DMS153 (cell line): ENCODE results near the gene SHISA9.
"Not testable (repeated sequence)": the region's sequence is repeated elsewhere in the genome, so short reads cannot be mapped to it uniquely, and the experiment has no call there.

Experiments used
- DNase-seq: peaks from one replicate; lab custom pipeline; 2025; lab: John Stamatoyannopoulos, UW

Gene SHISA9

DNA sequence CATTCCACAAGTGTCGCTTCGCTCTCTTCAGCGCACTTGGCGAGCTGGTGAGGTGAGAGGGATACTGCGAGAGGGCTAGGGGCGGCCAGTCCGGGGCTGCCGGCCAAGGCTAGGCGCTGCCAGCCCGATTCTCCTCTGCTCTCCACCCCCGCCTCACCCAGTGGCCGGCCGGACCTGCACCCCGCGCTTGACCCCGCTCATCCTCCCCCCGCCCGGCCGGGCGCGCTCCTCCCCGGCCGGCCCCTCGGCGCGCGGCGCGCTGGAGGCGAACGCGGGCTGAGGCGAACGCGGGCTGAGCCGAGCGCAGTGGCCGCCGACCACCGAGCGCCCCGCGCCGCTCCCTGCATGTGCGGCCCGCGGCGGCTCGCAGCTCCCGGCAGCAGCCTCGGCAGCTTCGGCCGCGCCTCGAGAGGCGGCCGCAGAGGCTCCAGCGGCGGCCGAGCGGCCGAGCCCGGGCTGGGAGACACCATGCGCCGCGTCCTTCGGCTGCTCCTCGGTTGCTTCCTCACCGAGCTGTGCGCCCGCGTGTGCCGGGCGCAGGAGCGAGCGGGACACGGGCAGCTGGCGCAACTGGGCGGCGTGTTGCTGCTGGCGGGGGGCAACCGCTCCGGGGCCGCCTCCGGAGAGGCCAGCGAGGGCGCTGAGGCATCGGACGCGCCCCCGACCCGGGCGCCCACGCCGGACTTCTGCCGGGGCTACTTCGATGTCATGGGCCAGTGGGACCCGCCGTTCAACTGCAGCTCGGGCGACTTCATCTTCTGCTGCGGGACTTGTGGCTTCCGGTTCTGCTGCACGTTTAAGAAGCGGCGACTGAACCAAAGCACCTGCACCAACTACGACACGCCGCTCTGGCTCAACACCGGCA, at the start of gene SHISA9:
SHISA9 (plus strand) TSS at position 2 of the 865 bp plus-strand sequence.
- no peak for DNase-seq

DNA sequence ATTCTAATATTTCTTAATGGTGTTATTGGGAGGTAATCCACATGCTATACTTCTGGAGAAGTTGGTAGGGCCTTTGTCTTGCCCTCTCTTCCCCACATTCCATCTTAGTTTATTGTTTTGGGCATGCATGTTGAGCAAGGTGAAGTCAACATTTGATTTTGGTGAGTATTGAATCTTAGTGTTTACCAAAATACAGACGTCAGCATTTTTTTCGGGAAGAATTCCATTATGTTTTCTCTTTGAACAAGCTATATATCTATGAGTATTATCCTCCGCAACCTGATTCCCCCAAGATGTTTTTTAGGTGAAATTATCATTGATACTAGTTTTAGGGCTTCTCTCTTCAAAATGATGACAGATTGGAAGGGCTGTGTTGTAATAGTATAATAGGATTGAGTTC, 47.4 kb upstream of the SHISA9 start:
- DNase-seq: no peak

DNA sequence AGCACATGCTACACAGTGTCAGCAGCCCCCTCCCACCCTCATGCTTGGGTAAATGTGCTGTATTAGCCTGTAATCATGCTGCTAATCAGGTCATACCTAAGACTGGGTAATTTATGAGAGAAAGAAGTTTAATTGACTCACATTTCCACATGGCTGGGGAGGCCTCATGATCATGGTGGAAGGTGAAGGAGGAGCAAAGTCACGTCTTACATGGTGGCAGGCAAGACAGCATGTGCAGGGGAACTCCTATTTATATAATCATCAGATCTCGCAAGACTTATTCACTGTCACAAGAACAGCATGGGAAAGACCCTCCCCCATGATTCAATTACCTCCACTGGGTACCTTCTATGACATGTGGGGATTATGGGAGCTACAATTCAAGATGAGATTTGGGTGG, 44.0 kb upstream of the SHISA9 start:
- DNase-seq: not testable (repeated sequence)

DNA sequence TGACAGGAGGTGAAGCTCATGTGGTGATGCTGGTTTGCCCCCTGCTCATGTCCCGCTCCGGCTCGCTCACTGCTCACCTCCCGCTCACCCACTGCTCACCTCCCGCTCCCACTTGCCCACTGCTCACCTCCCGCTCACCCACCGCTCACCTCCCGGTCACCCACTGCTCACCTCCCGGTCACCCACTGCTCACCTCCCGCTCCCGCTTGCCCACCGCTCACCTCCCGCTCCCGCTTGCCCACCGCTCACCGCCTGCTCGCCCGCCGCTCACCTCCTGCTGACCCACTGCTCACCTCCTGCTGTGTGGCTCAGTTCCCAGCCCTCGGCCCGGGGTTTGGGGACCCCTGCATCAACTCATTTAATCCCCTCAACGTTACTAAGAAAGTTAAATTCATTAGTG, 39.1 kb upstream of the SHISA9 start:
- DNase-seq: no peak

DNA sequence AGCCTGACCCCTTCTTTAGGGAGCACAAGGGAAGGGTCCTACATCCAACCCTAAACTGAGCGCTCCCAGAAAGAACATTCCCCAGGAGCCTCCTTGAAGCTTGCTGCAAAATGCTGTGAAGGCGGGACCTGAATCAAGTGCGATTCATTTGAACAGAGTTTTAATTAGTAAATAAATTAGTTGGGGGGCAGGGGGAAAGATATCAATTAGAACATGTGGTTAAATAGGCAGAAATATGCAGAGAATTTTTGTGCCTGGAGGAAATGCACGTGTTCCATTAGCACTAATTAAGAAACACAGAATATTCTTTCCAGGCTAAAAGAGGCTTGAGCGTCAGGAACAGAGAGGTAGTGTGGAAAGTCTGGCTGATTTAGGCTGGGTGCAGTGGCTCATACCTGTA, 38.5 kb upstream of the SHISA9 start:
- no peak for DNase-seq

DNA sequence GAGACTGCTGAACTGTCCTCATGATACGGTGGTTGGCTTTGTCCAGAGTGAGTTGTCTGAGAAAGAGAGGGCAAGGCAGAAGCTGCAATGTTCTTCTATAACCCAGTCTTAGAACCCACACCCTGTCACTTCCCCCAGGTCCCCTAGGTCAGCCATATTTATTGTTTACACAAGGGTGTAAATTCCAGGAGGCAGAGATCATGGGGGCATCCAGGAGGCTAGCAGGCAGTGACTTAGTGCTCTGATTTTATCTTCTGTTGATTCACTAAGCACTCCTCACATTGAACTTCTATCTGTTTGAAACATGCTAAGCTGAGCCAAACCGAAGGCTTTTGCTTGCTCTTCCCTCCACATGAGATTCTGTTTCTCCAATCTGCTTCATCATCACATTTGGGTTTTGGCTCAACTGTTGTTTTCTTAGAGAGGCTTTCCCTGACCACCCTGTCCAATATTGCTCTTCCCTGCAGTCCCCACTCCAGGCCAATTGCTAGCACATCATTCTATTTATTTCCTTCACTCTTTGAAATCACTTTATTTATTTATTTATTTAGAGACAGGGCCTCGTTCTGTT, 34.3 kb upstream of the SHISA9 start:
- no peak for DNase-seq

DNA sequence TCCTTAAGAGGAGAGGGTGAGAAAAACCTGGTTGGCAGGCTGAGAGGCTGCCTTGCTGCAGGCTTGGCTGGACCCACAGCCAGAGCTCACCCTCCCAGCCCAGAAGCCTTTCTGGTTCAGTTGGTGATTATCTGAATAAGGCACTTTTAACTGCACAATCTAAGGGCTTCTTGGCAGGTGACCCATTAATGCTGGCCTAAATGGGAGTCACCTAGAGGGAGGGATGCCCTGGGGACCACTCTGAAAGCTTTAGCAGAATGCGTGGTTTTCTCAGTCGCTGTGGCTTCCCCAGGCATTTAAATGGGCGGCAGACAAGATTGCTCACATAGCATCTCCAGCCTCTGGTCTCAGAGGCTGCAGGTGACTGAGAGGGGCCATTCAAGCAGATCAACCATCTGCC, 33.2 kb upstream of the SHISA9 start:
- no peak for DNase-seq

DNA sequence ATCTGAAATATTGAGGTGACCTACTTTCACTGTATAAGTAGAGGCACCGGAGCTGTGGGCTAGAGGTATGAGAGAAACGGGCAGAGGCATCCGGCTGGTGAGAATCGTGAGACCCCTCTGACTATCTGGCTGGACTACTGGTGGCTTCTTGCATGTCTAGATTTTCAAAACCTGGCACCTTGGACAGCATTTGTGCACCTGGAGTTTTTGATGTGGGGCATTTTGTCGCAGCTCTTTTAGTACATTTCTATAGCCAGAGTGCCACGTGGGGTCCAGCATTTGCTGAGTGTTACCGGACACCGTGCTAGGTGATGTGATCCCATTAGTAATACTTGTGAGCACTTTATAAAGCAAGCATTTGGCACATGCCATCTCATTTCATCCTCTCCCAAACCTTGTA, 32.6 kb upstream of the SHISA9 start:
- no peak for DNase-seq

DNA sequence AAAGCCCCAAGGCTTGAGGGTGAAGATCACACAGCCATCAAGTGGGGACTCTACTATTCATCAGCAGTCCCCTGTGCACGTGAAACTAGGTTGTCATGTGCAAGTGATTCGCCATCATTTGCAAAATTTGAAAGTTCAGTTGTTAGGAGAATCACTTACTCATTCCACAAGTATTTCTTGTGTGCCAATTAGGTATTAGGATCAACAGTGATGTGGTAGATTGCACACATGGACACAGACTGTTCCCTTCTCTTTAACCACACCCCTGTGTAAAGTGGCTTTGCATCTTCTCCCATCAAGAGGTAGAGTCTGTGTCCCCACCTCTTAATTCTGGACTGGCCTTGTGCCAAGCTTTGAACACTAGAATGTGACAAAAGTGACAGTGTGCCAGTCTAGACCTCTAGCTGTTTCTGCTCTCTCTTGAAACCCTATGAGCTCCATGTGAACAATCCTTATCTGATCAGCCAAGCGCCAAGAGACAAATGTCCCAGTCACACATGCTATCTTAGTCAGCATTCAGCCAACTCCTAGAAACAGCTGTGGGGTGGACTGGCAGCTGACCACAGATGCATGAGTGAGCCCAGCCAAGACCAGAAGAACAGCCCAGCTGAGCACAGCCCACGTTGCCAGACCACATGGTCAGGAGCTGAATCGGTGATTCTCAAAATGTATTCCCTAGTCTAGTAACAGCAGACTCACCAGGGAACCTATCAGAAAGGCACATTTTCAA, 31.5 kb upstream of the SHISA9 start:
- DNase-seq: no peak

DNA sequence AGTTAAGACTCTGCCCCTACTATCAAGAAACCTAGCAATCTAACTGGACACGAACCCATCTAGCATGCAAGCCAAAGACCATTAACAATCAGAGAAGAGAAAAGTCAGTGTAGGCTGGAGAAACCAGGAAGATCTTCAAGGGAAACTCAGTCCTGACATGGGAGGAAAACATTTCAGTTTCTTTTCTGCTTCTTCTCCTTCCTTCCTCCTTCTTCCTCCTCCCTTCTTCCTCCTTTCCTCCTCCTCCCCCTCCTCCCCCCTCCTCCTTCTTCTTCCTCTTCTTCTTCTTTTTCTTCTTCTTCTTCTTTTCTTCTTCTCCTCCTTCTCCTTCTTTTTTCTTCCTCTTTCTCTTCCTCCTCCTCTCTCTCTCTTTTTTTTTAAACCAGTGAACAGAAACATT, 29.6 kb upstream of the SHISA9 start:
- DNase-seq: no peak

DNA sequence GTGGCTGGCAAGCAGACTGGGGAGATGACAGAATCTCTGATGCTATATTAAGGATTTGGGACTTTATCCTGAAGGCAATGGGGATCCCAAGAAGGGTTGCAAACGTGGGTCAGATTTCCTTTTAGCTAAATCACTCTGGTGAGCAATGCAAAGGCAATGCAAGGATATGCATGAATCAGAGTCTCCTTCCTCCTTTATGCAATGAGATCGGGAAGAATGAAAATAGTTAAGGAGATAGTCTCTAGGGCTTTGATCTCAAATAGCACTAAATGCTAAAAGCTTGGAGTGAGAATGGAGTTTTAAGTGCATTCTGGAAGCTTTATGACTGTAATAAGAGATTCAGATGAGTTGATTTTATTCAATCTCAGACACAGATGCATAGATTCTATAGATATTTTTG, 27.2 kb upstream of the SHISA9 start:
- DNase-seq: no peak

DNA sequence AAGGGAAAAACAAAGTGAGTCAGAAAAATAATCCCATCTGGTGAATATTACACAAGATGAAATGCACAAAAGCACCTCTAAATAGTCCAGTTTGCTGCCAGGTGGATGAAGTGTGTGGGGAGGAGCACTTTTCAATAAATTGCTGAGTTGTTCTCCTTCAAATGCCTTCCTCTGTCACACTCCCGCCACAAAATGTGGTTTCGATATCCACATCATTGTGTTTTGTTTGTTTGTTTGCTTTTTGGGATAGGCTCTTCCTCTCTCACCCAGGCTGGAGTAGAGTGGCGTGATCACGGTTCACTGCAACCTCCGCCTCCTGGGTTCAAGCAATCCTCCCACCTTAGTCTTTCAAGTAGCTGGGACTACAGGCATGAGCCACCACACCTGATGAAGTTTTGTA, 24.6 kb upstream of the SHISA9 start:
- peak; percentile 67 for DNase-seq

DNA sequence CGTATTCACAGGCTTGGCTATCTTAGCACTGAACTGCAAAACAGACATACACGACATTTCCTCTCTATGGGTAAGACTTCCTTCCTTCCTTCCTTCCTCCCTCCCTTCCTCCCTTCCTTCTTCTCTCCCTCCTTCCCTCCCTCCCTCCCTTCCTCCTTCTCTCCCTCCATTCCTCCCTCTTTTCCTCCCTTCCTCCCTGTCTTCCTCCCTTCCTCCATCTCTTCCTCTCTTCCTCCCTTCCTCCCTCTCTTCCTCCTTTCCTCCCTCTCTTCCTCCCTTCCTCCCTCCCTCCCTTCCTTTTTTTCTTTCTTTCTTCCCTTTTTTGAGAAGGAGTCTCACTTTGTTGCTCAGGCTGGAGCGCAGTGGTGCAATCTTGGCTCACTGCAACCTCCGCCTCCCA, 22.4 kb upstream of the SHISA9 start:
- no peak for DNase-seq

DNA sequence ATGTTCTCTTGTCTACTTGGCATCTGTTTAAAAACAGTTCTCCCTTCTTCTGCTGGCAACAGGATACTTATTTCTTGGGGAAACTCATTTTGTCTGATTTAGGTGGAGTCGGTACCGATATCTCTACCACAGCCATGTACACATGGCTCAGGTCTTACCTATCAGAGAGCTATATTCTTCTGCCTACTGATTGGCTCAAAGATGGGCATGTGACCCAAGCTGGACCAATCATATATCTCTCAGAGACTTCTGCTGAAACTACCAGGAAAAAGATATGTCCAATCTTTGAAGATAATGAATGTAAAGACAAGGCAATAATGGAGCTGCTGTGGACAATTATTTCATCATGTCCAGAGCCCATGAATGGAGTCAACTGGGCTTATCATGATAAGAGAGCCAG, 21.6 kb upstream of the SHISA9 start:
- DNase-seq: no peak

DNA sequence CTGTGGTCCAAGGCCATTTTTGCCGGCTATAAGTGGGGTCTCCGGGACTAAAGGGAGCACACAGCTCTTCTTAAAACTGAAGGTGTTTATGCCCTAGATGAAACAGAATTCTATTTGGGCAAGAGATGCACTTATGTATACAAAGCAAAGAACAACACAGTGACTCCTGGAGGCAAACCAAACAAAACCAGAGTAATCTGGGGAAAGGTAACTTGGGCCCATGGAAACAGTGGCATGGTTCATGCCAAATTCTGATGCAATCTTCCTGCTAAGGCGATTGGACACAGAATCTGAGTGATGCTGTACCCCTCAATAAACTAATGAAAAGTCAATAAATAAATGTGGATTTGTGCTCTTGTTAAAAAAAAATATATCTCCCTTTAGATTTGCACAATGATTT, 20.2 kb upstream of the SHISA9 start:
- DNase-seq: no peak

DNA sequence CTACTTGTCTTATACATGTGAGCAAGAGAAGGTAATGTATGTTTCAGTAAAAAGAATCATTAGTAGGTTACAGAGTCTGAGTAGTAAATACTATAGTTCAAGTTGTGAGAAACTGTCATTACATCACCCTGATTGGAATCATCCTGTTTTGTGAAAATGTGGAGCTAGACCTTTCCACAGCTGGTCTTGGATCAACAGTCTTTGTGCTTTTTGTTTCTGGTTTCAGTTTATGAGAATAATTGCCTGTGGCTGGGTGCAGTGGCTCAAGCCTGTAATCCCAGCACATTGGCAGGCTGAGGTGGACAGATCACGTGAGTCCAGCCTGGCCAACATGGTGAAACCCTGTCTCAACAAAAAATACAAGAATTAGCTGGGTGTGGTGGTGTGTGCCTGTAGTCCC, 19.7 kb upstream of the SHISA9 start:
- DNase-seq: no peak

DNA sequence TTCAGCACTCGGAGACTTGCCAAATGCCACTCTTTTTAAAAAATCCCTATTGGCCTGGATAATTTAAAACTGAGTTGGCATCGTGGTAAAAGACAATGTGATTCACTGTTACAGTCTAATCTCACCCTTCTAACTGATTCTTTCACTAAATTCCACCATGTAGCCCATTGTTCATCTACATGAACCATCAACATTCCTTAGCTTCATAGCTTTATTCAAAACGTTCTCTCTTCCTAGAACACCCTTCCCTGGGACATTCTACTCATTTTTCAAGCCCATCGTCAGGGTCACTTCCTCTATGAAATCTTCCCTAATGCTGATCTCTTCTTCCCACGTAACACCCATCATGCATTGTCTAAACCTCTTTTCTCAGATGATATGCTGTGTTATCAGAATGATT, 15.7 kb upstream of the SHISA9 start:
- no peak for DNase-seq

DNA sequence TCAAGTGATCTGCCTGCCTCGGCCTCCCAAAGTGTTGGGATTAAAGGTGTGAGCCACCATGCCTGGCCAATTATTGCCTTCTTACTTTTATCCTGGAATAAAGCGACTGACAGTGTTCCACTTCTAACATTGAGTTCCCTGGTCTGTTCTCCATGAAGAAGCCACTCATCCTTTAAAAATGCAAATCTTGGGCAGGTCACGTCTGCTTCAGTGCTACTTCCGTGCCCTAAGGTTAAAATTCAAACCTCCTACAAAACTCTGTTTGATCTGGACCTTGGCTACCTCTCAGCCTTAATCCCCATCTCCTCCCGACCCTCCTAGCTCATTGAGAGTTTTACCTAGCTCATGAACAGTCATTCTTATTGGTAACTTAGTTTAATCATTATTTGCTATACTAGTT, 9.6 kb upstream of the SHISA9 start:
- DNase-seq: no peak

DNA sequence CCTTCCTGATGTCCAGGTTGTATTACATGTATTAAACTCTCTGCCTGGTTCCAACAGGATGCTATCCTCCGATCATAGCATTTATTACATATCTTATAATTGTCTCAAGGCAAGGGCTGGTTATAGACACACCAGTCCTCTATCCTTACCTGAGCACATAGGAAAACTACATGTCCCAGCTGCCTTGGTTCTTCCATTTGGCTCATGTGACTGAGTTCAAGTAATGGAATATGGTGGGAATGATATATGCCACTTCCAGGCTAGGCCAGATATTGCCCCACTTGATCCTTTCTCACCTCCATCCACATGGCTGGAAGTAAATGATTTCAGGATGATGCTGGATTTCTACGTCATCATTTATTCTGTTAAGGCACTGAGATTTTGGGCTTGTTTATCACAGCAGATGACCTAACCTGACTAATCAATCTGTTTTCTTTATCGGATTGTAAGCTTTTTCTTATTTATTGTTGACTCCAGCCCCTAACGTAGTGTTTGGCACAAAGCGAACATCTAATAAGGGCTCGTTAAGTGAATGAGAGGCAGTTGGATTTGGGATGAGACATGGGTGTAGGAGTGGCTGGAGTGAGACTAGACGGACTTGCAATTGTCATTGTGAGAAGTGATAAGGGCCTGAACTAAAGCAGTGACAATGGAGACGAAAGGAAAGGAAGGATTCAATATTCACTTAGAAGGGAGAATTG, 8.2 kb upstream of the SHISA9 start:
- no peak for DNase-seq

DNA sequence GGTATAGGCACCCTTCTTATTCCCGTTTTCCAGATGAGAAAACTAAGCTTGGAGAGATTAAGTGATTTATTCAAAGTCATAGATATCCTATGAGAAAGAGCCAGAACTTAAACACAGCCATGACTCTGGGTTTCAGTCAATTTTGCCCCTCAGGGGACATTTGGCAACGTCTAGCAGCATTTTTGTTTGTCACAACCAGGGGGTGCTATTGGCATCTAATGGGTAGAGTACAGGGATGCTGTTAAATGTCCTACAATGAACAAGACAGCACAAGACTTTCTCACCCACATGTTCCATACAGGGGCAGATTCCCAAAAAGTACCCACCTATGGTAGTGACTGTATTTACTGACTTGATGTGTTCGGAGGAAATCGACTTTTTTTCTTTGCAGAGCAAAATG, 4.8 kb upstream of the SHISA9 start:
- DNase-seq: no peak

DNA sequence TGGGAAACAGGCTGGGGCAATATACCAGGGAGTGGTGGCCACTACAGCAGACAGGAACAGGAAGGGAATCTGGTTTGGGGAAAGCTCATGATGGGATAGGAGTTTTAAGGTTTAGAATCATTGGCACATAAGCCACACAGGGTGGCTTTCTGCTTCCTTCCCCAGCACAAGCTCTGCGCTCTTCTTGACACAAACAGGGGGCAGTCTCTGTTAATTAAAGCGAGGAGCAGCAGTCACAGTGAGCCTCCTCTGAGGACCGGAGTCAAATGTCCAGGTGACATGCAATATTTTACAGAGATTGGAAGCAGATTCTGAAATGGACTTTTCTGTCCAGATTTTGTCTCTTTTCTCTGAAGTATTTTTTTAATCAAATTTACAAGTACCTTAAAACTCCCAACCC, 2.8 kb upstream of the SHISA9 start:
- no peak for DNase-seq

DNA sequence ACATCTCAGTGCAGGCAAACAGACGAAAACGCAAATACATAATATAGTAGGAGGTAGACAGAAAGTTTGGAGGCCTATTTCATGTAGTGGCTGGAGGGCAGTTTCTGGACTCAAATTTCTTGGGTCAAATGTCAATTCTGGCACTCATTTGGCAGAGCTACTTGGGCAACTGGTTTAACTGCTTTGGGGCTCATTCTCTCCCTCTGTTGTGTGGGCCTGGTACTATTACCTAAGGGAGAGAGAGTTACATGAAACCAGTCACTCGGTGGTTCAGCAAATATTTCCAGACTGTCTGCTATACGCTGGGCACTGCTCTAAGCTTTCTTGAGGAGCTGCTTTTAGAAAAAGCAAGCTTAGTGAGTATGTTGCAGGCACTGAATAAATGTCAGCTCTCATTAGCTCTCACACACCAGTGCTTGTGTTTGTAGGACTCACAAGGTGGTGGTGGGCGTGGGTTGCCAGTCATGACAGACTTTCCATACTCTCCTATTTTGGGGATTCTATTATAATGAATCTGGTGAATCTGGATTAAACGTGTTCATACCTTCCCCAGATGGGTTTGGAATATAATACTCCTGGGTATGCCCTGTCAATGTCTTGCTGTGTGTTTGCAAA, 1.8 kb upstream of the SHISA9 start:
- DNase-seq: no peak
